HG03565 (cell line): ENCODE measurements around the gene PMPCA.

Experiments used
- ATAC-seq: cut with Tn5 transposase; IDR thresholded peaks from one replicate; pipeline ENCODE4 v1.9.1; 2021; ENCODE audit warnings: mild to moderate bottlenecking, moderate library complexity; ENCODE audit not compliant: unreplicated experiment

Gene PMPCA

DNA sequence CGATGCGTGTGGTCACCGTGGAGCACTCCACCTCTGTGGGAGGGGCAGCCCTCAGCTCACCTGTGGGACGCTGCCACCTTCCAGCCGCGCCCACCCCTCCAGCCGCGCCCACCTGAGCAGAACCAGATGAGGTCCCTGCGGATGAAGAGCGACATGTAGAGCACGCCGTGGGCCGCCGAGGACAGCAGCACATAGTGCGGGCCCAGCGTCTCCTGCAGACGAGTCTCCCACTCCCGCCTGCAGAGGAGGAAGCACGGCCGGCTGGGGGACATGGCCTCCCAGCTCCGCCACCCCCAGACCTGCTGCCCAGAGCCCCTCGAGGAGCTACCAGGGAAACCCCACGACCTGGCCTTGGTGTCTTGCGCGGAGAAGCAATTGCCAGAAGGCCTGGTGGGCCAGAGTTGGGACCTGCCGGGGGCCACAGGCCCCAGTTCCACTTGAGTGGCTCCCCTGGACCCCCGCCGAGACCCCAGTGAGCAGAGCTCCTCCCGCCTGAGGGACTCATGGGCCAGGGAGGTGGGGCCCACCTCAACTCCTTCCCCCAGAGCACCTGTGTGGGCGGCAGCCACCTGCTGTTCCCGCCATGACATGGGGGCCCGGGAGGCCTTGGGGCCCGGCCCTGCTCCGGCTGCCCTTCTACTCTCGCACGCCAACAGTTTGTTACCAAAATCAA, 22.7 kb downstream of the PMPCA start:
- no peak for ATAC-seq

- no peak for ATAC-seq
Observed at GRCh38 chr9:136433849-136434579, 23.6 kb downstream of the PMPCA start.

- no peak for ATAC-seq
Observed at GRCh38 chr9:136434580-136435169, 24.2 kb downstream of the PMPCA start.

DNA sequence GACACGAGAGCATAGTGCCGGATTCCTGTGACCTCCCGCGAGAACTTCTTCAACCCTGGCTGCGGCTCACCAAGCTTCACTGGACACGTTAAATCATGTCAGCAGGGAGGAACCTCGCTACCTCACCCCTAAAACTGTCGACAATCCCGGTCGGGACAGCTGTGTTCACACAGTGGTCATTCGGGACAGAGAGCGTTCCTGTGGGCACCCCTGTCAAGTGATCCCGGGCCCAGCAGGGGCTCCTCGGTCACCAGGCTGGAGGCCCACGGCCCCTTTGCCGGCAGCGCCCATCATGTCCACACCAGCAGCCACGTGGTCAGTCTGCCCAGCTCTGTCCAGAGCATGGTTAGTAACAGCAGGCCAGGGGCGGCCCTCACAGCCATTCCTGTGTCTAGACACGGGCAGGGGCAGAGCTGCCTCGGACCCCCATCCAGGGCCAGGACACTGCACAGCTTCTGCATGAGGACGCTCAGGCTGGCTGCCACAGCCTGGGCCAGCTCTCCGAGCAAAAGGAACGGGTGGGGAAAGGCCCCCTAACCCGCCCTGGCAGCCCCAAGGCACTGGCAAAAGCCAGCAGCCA, 25.7 kb downstream of the PMPCA start:
- no peak for ATAC-seq

- ATAC-seq: no peak
Observed at GRCh38 chr9:136437430-136437829, 27.0 kb downstream of the PMPCA start.

DNA sequence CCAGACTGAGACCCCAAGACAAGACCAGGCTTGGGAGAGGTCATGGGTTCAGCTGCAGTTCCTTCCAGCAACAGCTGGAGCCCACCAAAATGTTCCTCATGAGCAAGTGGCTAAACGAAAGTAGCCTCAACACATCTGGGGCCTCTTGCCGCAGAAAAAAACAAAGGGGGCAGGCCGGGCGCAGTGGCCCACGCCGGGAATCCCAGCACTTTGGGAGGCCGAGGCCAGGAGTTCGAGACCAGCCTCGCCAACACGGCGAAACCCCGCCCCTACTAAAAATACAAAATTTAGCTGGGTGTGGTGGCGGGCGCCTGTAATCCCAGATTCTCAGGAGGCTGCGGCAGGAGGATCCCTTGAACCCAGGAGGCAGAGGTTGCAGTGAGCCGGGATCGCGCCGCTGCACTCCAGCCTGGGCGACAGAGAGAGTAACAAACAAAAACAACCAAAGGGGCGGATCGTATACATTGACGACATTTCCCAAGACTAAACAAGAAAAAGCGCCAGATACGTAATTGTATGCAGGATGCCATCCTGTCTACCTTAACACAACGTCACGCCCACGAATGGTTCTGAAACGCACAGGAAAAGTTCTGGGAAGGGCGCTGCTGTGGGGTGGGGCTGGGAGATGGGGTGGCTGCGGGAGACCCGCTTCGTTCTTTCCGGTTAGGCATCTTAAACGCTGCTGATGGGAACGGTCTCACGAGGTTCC, 27.5 kb downstream of the PMPCA start:
- ATAC-seq: no peak

- peak; percentile 28 for ATAC-seq
Observed at GRCh38 chr9:136438548-136439480, 28.4 kb downstream of the PMPCA start.

DNA sequence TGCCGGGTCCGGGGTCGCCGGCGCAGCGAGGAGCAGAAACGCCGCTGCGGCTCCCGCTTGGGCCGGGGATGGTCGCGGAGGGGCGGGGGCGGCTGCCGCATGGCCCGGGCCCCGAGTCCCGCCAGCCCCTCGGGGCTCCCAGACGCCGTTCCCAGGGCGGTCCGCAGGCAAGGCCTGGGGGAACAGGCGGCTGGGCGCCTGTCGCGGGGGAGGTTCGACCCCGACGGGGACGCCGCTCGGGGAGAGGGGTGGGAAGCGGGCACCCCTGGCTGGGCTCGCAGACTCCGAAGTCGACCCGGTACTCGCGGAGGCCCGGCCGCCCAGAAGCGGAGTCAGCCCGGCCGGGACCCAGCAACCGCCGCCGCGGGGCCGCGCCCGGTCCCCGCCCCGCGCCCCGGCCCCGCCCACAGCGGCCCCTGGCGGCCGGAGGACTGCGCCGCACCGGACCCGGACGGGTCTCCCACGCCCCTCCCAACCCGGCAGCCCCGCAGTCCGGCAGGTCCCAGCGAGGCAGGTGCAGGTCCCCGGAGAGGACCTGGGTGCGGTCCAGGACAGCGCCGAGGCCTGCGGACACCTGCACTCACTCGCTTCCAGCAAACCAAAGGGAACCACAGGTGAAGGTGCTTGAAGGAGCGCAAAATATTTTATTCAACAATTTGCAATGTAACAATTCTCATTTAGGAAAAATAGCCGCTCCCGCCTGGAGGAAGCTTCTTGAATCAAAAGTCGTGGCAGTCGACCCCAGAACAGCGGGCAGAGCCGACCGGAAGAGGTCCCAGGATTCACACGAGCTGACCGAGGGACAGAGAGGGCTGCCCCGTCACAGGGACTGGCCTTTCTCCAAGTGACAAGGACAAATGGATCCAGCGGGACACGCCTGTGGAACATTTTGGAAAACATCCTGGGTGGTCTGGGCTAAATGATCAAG, 29.3 kb downstream of the PMPCA start, which contains the start of gene INPP5E:
Gene INPP5E (minus strand): TSS at position 365 of the 928 bp plus-strand sequence. CDS start 426 bp downstream, outside the sequence.
- peak; percentile 37 for ATAC-seq

DNA sequence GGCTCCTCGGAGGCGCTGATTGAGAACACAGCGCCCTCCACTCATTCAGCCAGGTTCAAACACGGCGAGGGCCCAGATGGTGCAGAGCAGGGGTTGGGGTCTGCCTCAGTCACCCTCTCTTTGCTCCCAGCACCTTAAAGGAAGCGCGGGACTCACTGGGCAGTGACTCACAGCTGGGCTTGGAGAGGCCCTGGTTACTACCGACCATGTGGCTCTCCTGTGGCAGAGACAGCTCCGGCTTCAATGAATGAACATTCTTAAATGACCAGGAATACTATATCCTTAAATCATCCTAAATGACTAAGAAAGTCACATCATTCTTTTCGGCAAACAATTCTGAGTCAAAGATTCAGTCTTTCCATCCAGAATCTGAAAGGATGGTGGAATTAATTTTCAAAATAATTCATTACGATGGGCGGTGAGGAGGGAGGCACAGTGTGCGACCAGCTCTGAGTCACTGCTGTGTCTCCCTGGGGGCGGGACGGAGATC, 30.8 kb downstream of the PMPCA start:
- no peak for ATAC-seq

- no peak for ATAC-seq
Observed at GRCh38 chr9:136441681-136442245, 31.3 kb downstream of the PMPCA start.

- no peak for ATAC-seq
Observed at GRCh38 chr9:136442265-136442664, 31.8 kb downstream of the PMPCA start.

DNA sequence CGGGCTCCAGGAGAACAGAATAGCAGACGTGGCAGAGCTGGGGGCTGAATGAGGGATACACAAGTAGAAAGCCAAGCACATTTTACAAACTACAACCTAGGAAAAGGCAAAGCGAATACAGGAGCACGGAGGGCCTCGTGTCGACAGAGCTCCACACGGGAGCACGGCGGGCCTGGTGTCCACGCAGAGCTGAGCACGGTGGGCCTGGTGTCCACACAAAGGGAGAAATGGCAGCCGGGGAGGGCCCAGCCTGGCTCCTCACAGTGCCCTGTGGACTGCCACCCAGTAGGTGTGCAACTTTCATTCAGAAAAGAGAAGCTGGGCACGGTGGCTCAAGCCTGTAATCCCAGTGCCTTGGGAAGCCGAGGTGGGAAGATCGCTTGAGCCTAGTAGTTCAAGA, 32.6 kb downstream of the PMPCA start:
- ATAC-seq: no peak

GRCh38 chr9:136443687-136444086, 33.2 kb downstream of the PMPCA start:
- no peak for ATAC-seq

- ATAC-seq: no peak
Observed at GRCh38 chr9:136444102-136444501, 33.6 kb downstream of the PMPCA start.

- no peak for ATAC-seq
Observed at GRCh38 chr9:136445799-136446198, 35.3 kb downstream of the PMPCA start.

DNA sequence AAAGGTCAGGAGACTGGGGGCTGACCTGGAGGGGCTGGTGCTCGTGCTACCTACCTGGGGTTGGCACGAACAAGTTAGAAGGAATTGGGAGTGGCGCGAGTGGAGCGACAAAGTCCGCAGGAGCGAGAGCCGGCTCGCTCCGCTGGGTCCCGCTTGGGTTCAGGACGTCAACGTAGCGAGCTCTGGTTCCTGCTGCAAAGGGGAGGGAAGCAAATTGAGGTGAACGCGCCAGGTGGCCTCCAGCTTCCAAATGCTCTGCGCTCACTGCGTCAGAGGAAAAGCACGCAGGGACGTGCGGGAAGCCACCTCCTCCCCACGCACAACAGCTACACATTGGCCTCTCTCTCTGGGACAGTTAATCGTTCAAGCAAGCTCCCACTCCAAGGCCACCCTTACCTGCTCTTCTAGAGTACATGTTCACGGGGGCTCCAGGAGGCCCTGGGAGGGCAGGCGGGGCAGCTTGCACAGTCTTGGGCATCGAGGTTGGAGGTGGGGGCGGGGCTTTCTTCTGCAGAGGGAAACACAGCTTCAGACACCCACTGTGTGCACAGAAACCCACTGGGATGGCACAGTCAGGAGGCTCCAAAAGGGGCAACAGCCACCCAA, 36.8 kb downstream of the PMPCA start:
- ATAC-seq: no peak

- ATAC-seq: no peak
Observed at GRCh38 chr9:136448655-136449054, 38.2 kb downstream of the PMPCA start.
